GM18519 (cell line): ENCODE data around the gene SPATA31E1.
"Not testable (repeated sequence)": the region's sequence is repeated elsewhere in the genome, so short reads cannot be mapped to it uniquely, and the experiment has no call there.

ENCODE experiments used
- ATAC-seq: cut with Tn5 transposase; IDR thresholded peaks from one replicate; pipeline ENCODE4 v1.9.1; 2021; ENCODE audit warnings: mild to moderate bottlenecking, moderate library complexity; ENCODE audit not compliant: unreplicated experiment, low FRiP score

SPATA31E1 gene

DNA sequence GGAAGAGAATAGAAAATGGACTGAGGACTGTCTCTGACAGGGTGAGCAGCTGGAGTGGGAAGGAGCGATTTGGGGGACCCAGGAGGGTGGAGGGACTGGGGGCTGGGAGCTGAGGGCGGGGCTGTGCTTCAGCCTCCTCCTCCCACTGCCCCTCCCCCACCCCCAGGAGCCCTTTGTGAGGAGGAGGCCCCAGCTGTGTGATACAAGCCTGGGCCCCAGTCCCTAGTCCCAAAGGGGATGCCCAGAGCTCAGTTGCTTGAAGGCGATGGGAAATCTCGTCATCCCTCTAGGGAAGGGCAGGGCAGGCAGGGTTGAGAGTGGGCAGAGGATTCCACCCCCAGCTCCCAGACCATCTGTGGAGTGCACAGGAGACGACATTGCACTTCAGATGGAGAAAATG, at the start of gene SPATA31E1:
SPATA31E1 (plus strand) TSS at position 251 of the 400 bp plus-strand sequence; CDS start at position 266, 15 bp downstream.
- ATAC-seq: no peak

GRCh38 chr9:87834357-87834756, 48.3 kb upstream of the SPATA31E1 start:
- no peak for ATAC-seq

DNA sequence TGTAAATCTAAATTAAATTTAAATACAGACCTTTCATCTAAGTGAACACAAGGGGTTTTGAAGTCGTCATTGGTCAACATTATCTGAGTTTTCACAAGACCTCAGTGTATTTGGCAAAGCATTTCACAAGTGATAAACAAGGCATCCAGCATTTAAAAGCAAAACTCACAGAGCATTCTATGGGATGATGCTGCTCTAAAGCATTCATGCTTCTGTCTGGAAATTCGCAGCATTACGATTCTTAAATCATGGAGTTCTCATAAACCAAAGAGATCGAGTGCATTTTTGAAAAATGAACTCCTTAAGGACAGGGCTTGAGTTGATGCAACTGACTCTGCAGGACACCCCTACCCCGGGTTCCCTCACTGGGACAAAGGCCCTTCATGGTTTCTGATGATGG, 46.1 kb upstream of the SPATA31E1 start:
- no peak for ATAC-seq

DNA sequence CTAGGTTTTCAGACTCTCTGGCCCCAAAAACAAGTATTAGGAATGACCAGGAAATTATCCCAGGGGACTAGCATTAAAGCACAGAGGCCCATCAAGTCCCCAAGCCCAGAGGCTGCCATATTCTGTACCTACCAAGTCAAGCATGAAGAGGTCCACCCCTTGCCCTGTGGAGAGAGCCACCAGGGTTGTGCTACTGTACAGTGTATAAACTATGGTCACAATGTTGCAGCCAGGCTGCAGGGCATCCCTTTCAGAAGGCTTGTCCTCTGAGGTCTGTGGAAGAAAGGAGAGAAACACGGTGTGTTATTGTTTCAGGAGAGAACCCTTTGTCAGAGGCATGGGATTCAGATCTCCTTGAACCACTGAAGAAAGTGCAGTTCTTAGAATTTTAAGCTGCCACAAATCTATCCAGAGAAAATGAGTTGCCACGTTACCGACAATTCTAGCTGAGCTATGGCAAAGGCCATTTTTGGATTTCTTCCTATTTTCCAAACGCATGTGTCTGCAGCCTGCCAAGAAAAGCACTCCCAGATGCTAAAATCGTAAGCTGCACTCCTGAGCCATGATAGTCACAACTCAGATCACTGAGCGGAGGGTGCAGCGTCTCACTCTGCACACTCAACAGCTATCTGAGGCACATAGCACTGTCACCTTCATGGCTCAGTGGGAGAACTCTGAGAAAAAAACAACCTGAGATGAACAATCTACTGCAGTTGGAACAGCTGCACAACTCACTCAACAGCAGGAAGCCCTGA, 45.5 kb upstream of the SPATA31E1 start:
- ATAC-seq: no peak

- ATAC-seq: no peak
Observed at GRCh38 chr9:87840134-87840533, 42.5 kb upstream of the SPATA31E1 start.

DNA sequence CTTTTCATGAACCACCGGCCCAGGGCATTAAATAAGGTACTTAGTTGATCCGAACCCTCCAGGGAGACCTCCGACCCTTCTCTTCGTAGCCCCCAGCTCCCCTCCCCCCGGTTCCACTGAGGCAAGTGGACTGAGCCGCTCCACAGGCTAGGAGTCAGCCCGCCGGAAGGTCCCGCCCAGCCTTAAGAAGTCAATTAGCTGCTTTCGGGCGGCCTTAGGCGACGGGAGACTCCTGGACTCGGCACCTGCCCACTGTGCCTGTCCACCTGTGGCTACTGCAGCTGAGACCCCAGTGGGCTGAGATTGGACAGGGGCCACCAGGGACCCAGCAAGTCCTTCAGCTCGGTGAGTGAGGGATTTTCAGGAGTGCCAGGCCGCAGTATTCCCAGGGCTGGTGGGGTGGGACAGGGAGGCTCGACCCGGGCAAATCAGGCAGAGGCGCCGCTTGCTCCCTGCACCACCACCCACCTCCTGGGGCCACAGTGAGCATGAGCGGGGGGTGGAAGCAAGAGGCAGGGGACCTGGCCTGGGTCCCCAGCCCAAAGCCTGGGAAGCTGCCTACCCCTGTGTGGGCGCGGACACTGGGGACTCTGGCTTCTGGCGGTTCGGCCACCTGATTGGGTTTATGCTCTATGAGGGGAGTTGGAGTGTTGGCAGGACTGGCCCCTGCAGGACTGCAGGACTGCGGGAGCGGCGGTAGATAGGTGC, 39.6 kb upstream of the SPATA31E1 start:
- ATAC-seq: no peak

DNA sequence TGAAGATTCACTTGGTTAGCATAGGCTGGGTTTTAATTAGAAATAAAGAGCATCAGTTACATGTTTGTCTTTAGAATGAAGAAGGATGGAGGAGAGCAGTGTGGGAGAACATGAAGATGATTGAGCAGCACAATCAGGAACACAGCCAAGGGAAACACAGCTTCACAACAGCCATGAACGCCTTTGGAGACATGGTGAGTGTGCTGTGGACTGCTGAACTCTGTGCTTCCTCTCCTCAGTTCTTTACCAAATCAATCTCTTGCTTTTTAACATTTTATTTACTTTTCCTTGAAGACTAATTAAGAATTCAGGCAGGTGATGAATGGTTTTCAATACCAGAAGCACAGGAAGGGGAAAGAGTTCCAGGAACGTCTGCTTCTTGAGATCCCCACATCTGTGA, 38.2 kb upstream of the SPATA31E1 start:
- ATAC-seq: no peak

DNA sequence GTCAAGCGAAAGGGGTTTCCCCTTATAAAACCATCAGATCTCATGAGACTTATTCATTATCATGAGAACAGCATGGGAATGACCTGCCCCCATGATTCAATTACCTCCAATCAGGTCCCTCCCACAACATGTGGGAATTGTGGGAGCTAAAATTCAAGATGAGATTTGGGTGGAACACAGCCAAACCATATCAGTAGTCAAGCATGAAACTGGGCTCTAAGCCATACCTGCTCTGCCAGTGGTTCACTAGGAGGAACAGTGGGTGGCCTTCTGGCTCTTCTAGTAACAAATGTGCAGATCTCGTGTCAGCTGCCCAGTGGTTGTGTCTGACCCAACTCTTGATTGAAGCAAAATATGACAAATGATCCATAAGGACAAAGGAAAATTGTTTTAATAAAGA, 34.9 kb upstream of the SPATA31E1 start:
- not testable (repeated sequence) for ATAC-seq

- no peak for ATAC-seq
Observed at GRCh38 chr9:87849144-87849758, 33.4 kb upstream of the SPATA31E1 start.

- no peak for ATAC-seq
Observed at GRCh38 chr9:87850391-87850790, 32.3 kb upstream of the SPATA31E1 start.

DNA sequence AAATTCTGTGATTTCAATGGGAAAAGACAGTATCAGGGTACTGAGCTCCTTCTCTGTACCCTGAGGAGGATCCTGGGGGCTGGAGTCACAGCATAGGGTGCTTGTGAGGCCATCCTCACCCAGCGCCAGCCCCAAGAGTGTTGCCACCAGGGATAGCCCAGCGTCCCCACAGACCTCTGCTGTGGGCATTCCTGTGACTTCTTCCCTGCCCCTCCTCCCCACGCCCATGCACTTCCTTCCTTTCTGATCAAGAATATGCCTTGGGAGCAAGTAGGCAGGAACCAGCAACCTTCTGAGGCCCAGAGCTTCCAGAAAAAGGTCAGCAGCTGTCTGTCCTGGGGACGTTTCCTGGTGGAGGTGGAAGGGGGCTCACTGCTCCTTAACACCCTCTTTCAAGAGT, 31.5 kb upstream of the SPATA31E1 start:
- ATAC-seq: not testable (repeated sequence)

DNA sequence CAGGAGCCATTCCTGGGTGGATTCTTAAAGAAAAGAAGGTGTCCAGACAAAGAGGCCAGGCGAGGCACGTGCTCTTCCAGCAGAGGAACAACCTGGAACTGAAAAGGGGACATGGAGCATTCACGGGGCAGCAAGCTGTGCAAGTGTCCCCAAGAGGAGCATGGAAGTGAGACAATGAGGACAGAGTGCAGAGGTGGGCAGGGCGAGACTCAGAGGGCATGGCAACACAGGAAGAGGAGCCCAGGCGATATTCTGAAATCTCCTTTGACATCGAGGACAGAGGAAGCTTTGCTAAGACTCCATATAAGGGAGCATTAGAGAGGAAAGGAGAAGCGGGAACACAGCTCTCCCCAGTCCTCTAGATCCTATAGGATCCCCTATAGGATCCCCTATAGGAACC, 29.4 kb upstream of the SPATA31E1 start:
- no peak for ATAC-seq

DNA sequence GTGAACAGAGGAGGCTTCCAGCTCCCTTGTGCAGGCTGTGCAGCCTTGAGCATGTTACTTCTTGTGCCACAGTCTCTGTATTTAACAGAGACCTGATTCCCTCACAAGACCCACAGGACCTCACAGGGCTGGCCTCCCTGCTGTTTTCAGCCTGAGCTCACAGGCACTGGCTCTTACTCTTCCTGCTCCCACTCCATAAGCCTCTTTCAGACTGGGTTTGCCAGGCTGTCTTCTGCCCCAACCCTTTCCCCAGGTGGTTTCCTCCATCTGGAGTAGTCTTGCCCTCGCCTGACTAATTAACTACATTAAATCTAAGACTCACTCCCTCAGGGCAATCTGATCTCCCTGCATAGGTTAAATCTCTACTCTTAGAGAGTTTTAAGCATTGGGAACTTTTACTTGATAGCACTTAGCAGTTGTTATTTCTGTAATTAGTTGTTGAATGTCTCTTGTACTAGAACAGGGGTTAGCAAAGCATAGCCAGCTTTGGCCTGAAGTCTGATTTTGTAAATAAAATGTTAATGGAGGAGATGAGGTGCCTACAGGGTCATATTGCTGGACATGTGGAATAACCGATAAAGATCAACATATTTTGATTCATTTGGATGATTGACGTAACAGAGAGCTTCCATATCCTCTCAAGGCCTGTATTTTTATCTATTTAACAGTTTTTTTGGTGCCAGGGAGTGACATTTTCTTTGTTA, 28.6 kb upstream of the SPATA31E1 start:
- no peak for ATAC-seq

DNA sequence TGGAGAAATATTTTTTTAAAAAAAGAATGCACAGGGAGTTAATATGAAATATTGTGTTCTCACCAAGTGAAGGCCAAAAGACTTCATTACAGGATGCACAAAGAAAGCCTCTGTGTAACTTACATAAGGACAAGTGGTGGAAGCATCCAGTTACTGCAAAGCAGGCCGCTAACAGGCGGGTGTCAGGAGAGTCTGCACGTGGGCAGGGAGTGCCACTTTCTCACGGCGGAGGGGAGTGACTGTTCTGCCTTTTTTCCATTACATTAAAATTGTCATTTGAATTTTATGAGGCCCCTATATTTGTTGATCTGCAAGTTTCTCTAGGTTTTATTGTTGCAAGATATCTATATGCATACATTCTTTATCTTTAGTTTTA, 28.1 kb upstream of the SPATA31E1 start:
- ATAC-seq: no peak

- no peak for ATAC-seq
Observed at GRCh38 chr9:87855061-87855460, 27.6 kb upstream of the SPATA31E1 start.

DNA sequence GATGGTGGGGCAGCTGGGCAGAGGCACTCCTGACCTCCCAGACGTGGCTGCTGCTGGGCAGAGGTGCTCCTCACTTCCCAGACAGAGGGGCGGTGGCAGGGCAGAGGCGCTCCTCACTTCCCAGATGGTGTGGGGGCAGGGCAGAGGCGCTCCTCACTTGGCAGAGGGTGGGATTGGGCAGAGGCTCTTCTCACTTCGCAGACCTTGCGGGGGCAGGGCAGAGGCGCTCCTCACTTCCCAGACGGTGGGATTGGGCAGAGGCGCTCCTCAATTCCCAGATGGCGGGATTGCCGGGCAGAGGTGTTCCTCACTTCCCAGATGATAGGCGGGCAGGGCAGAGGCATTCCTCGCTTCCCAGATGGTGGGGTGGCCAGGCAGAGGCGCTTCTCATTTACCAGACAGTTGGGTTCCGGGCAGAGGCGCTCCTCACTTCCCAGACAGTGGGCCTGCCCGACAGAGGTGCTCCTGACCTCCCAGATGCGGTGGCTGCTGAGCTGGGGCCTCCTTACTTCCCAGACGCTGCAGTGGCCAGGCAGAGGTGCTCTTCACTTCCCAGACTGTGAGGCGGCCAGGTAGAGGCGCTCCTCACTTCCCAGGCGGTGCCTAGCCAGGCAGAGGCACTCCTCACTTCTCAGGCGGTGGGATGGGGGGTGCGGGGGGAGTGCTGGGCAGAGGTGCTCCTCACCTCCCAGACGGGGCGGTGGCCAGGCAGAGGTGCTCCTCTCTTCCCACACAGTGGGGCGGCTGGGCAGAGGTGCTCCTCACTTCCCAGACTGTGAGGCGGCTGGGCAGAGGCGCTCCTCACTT, 25.3 kb upstream of the SPATA31E1 start:
- no peak for ATAC-seq

DNA sequence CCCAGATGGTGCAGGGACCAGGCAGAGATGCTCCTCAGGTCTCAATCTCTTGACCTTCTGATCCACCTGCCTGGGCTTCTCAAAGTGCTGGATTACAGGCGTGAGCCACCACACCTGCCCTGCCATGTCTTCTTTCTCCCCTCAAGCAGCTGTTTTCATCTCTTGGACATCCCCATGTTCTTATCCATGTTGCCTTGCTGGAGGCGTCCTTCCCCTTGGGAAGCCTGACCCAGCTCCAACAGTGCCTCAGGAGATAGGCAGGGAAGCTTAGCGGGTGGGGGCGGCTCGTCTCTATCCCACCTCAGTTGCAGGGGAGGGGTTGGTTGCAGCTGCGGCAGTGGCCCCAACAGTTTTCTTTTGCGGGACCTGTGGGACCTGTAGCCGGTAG, 24.7 kb upstream of the SPATA31E1 start:
- no peak for ATAC-seq

GRCh38 chr9:87859137-87859536, 23.5 kb upstream of the SPATA31E1 start:
- ATAC-seq: no peak

DNA sequence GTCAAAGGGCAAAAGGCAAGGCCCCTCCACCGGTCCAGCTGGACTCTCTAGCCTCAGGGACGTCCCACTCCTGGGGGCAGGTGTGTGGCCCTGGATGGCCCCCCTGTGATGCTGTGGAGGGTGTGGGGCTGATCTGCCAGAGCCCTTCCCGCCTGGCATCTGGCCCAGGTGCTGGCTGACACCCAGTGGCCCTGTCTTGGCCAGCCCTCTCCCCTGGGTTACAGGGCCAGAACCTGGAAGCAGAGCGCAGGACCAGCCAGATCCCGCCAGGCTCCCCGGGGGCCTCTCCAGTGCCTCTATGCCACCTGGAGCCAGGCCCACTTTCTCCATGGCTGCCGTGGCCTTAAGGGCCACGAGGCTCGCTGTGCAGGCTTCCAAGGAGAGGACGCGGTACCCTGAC, 22.9 kb upstream of the SPATA31E1 start:
- no peak for ATAC-seq

DNA sequence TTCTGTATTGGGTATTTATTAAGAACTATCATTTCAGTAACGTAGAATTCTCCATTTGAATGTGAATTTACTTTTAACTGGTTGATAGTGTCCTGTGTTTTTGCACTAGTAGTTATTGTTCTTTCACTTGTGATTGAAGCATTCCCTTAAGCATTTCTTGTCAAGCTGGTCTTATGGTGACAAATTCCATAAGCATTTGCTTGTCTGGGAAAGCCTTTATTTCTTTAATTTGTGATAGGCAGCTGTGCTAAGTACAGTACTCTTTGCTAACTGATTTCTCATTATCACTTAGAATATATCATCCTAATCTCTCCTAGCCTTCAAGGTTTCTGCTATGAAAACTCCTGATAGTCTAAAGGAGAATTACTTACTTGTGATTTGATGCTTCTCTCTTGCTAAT, 21.3 kb upstream of the SPATA31E1 start:
- no peak for ATAC-seq
